HG03432 (cell line): ENCODE data around the gene EPB41L1.

ENCODE experiments used
- ATAC-seq: cut with Tn5 transposase; IDR thresholded peaks from one replicate; pipeline ENCODE4 v1.9.1; 2021; ENCODE audit warnings: mild to moderate bottlenecking, moderate library complexity; ENCODE audit not compliant: unreplicated experiment

Gene EPB41L1

DNA sequence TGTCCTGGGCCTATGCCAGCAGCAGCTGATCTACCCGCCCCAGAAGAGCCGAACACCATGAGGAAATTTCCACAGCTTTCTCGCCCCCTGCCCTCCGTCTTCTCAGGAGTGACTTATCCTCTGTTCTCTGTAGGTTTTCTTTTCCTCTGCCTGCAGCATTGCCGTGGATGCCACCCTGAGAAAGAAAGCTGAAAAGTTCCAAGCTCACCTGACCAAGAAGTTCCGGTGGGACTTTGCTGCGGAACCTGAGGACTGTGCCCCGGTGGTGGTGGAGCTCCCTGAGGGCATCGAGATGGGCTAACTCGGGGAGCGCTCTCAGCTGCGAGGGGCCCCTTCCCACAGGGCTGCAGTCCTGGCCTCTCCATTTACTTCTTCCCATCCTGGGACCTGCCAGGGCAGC, 100.9 kb downstream of the EPB41L1 start:
- no peak for ATAC-seq

DNA sequence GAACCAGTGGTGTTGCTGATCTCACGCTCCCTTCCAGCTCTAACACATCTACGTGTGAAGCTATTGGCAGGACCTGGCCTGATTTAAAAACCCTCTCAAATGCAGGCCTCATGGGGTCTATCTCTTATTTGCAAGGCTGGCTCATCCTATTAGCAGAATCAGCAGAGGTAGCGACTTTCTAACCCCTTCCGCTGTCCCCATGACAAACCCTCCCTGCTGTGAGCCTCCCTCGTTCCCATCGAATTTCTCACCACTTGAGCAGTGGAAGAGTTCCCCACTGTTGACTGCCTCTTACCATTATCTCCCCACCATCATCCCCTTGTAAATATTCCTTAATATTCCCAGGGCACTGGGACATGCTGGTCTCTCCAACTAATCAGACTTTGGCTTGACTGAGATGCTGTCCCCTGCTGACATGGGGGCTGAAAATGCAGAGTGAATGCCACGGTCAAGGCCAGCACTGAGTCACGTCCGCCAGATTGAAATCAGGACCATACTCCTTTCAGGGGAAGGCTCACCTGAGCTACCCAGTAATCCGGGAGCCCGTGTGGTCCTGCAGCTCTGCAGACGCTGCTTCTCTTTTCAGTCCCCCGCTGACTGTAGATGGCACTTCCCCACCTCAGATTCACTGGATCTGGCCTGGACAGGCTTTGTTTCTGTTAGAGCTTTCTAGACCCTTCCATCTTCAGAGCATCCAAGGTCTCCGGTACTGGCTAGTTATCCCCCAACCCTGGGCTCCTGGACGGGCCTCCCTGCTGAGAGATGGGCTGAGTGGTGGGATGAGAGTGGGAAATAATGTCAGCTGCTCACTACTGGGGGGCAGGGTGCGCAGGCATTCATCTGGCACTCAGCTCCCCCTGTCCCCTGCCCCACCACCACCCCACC, 104.9 kb downstream of the EPB41L1 start:
- ATAC-seq = no peak

DNA sequence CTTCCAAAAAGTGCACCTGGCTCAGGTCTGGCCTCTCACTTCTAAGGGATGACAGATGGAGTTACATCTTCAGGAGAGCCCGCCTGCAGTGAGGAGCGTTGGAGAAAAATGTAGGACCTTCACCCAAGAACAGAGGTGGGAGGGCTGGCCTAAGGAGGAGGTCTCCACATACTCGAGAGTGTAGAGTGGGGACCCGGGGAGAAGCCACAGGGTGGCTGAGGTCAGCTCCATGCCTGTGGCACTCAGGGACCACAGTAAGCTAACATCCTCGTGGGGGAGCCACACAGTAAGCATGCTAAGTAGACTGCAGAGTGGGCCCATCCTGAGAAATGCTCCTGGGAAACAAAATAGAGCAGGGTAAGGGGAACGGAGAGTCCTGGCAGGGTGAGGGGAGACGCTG, 105.8 kb downstream of the EPB41L1 start:
- ATAC-seq = no peak

DNA sequence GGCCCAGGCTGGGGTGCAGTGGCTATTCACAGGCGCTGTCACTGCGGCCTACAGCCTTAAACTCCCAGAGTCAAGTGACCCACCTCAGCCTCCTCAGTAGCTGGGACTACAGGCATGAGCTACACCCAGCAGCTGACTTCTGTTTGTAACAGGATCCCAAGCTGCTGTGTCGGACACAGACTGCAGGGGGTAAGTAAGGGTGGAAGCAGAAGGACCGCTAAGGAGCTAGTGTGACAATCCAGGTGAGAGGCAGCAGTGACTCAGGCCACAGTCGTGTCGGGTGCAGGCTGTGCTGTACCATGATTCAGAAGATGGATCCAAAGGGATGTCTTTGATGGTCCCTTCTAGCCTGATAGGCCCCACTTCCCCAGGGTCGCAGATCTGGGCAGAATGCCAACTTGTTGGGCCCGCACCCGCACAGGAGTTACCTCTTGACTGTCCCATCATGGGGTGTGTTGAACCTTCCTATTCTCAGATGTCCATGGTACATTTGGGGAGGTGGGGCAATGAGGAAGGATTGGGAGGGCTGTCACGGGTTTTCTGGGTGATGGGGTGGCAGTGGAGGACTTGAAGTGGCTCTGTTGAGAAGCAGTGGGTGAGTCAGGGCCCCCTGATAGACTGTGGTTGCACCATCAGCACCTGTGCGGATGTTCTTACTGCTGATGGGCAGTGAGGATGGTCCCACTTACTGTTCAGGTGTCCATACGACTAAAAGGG, 107.0 kb downstream of the EPB41L1 start:
- ATAC-seq = no peak

DNA sequence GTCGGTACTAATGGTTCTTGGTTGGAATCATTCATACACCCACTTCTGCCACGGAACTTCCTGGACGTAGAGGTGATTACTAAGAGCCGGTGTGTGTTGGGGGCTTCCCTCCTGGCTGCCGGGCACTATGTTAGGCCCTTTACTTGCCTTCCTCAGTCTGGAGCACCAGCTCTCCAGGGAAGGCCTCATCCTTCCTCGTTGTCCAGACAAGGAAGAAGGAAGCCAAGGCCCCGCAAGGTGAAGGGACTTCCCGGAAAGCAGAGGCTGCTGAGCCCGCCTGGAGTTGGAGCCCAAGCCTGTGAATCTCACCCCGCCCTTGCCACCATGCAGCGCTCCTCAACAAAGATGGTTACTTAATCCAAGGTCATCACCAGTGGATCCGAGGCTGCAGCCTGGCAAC, 107.9 kb downstream of the EPB41L1 start:
- ATAC-seq = no peak

DNA sequence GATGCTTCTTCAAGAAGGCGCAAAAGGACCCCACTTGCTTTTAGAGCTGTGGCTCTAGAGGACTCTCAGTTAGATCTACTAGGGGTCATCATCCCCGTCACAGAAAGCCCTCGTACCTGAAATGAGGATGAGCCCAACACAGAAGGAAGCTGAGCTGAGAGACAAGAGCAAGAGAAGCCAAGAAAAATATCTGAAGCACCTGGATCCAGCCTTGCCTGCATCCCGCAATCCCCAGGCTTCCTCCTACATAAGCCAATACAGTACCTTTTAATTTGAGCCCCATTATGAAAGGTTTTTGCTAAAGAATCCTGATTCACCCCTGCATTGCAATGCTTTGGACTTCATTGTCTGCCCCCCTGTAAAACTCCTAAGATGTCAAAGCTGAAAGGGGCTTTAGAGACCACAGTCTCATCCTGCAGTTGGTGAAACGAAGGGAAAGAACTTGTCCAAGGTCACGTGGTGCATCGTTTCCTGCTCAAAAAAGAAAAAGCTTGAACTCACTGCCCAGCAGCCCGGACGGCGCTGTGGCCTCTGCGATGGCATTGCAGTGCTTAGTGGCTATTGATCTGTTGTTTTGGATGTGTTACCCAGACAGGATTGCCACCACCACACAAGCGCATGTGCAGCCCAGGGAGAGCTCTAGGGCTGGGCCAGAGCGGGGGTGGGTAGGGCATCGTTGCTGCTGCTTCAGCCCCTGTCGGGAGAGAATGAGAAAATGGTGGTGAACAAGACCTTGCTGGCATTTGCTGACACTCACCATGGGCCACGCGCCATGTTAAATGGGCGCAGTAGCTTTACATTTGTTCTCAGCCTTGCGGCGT, 110.1 kb downstream of the EPB41L1 start:
- ATAC-seq = no peak

DNA sequence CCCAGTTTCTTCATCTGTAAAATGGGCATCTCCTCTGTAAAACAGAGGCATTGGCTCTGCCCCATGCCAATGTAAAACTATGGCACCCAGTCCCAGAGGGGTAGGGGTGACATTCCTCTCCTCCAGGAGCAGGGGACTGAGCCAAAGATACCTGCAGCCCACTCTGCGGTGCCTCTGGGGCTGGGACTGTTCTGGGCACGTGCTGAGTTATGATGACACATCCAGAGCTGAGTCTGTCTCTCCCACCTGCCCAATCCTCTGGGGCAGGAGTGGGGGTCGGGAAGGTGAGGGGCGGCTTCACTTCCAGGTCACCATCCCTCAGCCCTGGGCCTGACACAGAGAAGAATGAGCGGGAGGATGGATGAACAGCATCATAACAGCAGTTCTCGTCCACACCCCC, 111.6 kb downstream of the EPB41L1 start:
- ATAC-seq = no peak

GRCh38 chr20:36267605-36268381, 113.3 kb downstream of the EPB41L1 start:
- no peak for ATAC-seq

- no peak for ATAC-seq
Measured at GRCh38 chr20:36268440-36269342, 114.2 kb downstream of the EPB41L1 start.

DNA sequence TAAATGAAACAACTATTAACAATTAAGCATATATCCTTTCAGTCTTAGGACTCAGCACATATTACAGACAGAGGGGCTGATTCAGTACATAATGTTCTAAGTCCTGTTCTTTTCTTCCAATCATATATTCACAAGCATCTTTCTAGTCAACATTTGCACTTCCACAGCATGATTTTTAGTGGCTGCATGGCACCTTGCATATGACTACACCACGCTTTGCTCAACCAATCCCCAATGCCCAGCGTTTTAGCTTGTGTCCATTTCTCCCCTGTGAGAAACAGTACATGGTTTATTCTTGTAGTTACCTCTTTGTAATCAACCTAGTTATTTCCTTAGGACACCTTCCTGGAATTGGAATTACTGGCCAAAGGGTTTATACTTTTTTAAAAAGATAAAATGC, 115.0 kb downstream of the EPB41L1 start:
- no peak for ATAC-seq

- no peak for ATAC-seq
Measured at GRCh38 chr20:36270744-36271638, 116.5 kb downstream of the EPB41L1 start.

DNA sequence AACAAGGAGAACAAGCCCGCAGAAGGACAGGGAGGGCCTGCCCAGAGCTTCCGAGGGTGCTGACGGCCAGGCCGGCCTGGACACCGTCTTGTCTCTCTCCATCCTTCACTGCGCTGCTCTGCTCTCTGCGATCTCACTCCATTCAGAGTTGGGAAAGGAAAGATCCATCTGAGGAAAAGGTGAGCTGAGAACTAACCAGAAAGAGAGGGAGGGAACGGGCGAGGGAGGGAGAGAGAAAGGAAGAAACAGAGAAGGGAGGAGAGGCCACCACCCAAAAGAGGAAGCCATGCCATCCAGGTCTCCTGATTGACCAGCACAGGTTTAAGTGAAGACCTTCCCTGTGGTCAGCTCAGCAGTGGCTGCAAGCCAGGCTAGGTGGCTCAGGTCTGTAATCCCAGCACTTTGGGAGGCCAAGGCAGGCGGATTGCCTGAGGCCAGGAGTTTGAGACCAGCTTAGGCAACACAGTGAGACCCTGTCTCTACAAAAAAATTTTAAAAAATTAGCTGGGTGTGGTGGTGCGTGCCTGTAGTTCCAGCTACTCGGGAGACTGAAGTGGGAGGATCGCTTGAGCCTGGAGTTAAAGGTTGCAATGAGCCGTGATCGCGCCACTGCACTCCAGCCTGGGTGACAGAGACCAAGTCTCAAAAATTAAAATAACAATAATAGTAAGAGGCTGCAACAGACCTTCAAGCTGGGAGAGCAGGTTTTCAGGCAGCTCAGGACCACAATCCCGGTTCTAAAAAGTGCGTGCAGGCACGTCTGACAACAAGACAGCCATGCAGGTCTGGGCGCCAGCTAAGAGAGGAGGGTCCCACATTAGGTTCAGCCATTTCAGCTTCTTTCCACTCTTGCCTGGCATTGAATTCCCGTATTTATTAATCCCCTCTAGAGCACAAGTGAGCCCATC, 117.4 kb downstream of the EPB41L1 start:
- no peak for ATAC-seq

DNA sequence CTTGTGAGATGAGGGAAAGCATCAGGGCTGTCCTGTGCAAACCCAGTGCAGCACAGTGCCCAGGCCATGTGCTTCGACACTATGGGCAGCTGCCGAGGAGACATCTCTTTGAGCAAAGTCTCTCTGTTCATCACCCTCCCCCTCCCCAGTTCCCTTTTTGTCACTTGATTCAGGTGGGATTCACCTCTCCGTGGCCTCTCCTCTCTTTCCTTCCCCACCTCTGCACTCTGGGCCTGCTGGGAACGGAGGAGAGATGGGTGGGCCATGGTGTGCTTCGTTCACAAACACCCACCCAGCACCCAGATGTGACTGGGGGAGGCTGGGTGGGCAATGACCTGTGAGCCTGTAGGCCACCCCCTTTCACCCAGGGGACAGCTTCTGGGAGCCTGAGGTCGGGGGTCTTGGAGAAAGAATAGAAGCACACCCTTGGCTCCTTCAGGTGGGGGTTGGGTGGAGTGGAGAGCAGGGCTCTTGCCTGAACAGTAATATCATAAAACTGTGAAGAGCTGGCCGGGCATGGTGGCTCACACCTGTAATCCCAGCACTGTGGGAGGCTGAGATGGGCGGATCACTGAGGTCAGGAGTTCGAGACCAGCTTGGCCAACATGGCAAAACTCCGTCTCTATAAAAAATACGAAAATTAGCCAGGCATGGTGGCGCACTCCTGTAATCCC, 118.1 kb downstream of the EPB41L1 start:
- ATAC-seq = no peak

- no peak for ATAC-seq
Measured at GRCh38 chr20:36273414-36274180, 119.1 kb downstream of the EPB41L1 start.

GRCh38 chr20:36274181-36274841, 119.8 kb downstream of the EPB41L1 start:
- ATAC-seq = no peak

- ATAC-seq = no peak
Measured at GRCh38 chr20:36275011-36275410, 120.5 kb downstream of the EPB41L1 start.
